BLaER1 treated with 17β-estradiol and CSF1 and Interleukin-3, amounts not matched to agents 10 nM and 100 nM (cell line): ENCODE measurements around the gene ARF1.

ENCODE experiments used
- H3K27ac ChIP-seq, 11 experiments: shearing (Covaris generic); formaldehyde crosslinking; 2 replicates each; pipeline ENCODE4 v1.8.1; 2022
- H3K27me3 ChIP-seq, 11 experiments: shearing (Covaris generic); formaldehyde crosslinking; 2 replicates each; pipeline ENCODE4 v1.8.1; 2022
- H3K36me3 ChIP-seq, 11 experiments: shearing (Covaris generic); formaldehyde crosslinking; 2 replicates each; pipeline ENCODE4 v1.8.1; 2022
- H3K4me1 ChIP-seq, 10 experiments: shearing (Covaris generic); formaldehyde crosslinking; 2 replicates each; pipeline ENCODE4 v1.8.1; 2022
- H3K4me2 ChIP-seq, 11 experiments: shearing (Covaris generic); formaldehyde crosslinking; 2 replicates each; pipeline ENCODE4 v1.8.1; 2022
- H3K4me3 ChIP-seq, 10 experiments: shearing (Covaris generic); formaldehyde crosslinking; 2 replicates each; pipeline ENCODE4 v1.8.1; 2022
- H3K9ac ChIP-seq, 11 experiments: shearing (Covaris generic); formaldehyde crosslinking; 2 replicates each; pipeline ENCODE4 v1.8.1; 2022
- H3K9me3 ChIP-seq, 11 experiments: shearing (Covaris generic); formaldehyde crosslinking; replicated peaks in 1 of 11; 2 replicates each; pipeline ENCODE4 v1.8.1; 2022
- H4K20me1 ChIP-seq, 11 experiments: shearing (Covaris generic); formaldehyde crosslinking; 2 replicates each; pipeline ENCODE4 v1.8.1; 2022
- Cebpa-rat ChIP-seq, 11 experiments: shearing (Covaris generic); IDR thresholded peaks; 2 replicates each; pipeline ENCODE4 v1.8.1; 2022

The ARF1 gene

DNA sequence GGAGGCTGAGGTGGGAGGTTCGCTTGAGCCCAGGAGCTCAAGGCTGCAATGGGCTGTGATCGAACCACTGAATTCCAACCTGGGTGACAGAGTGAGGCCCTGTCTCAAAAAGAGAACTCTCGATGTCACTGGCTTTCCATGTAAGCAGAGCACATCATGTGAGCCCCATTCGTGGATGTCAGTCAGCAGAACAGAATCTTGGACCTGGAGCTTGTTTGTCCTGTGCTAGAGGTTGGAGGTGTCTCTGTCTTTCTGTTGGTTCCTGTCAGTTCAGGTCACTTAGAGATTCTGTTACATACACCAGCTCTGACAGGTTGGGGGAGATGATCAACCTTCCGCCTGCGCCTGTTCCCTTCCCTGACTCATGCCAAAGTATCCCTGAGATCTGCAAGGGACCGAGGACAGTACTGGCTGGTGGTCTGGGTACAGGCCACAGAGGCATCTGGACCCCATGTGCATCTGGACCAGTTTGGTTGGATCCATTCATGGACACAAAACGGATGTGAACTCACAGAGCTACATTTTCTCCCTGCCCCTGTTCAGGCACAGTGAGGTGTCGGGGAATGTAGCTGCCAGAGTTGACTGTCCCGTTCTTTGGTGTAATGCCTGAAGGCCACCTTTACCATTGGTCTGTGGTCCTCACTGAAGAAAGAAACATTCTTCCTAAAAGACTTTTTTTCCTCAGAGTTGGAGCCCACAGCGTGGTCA is 10.0 kb downstream of the ARF1 start:
- no peak overlapping the region for H3K27ac ChIP-seq
- H3K36me3 ChIP-seq: peaks cover 84 to 100% (median 99%) of the 10 kb centered on the region in 11 experiments
- H3K4me1 ChIP-seq: peaks cover 32 to 61% (median 34%) of the 10 kb centered on the region in 10 experiments
- no peaks in the 10 kb centered on the region for H3K27me3 ChIP-seq
- no peak for TF ChIP-seq Cebpa-rat (IDR thresholded peaks at IDR 0.05)
- H3K9me3 ChIP-seq: peaks cover 15 to 57% (median 55%) of the 10 kb centered on the region in 11 experiments
- H3K9ac ChIP-seq: no peak overlapping the region
- H3K4me2 ChIP-seq: no peak overlapping the region; a peak in 1 of 22 replicates
- peak overlapping the region in 3 of 10 experiments; percentile 14 to 41 (median 25); a peak in 5 of 20 replicates for H3K4me3 ChIP-seq
- H4K20me1 ChIP-seq: peaks cover 100% of the 10 kb centered on the region in 11 experiments

DNA sequence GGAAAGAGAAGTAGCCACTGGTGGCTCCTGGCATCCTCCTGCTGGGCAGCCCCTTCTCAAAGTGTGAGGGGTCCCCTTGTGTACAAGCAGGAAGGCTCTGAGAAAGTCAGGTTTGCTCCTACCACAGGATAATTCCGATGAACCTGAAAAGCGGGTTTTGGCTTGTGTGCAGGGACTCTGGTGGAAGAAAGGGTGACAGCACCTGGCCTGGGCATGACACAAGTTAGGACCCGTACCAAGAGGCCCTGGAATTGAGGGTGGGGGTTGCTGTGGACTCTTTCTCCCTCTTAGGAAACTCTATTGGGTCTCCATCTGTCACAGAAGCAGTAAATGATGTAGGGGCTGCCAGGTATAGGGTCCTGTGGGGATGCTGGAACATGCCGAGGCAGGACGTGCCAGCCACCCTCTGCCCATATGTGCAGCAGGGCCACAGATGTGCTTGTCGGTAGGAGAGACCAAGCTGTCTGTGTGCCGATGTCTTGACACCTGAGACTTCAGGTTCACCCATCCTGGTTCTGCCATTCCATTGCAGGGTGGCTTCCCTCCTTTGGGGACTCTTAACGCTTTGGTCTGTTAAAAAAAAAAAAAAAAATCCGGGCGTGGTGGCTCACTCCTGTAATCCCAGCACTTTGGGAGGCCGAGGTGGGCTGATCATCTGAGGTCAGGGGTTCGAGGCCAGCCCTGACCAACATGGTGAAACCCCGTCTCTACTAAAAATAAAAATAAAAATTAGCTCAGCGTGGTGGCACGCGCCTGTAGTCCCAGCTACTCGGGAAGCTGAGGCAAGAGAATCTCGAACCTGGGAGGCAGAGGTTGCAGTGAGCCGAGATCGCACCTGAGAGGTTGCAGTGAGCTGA is 10.8 kb downstream of the ARF1 start:
- no peak overlapping the region for H3K9ac ChIP-seq
- TF ChIP-seq Cebpa-rat (IDR thresholded peaks at IDR 0.05): no peak
- peaks cover 92 to 100% (median 99%) of the 10 kb centered on the region in 11 experiments for H3K36me3 ChIP-seq
- H4K20me1 ChIP-seq: peaks cover 100% of the 10 kb centered on the region in 11 experiments
- H3K9me3 ChIP-seq: peaks cover 15 to 57% (median 55%) of the 10 kb centered on the region in 11 experiments
- no peak overlapping the region for H3K27ac ChIP-seq
- H3K27me3 ChIP-seq: no peaks in the 10 kb centered on the region
- peak overlapping the region in 5 of 10 experiments; percentile 14 to 41 (median 17); a peak in 6 of 20 replicates for H3K4me3 ChIP-seq
- no peak overlapping the region; a peak in 1 of 22 replicates for H3K4me2 ChIP-seq
- H3K4me1 ChIP-seq: peaks cover 24 to 53% (median 26%) of the 10 kb centered on the region in 10 experiments

DNA sequence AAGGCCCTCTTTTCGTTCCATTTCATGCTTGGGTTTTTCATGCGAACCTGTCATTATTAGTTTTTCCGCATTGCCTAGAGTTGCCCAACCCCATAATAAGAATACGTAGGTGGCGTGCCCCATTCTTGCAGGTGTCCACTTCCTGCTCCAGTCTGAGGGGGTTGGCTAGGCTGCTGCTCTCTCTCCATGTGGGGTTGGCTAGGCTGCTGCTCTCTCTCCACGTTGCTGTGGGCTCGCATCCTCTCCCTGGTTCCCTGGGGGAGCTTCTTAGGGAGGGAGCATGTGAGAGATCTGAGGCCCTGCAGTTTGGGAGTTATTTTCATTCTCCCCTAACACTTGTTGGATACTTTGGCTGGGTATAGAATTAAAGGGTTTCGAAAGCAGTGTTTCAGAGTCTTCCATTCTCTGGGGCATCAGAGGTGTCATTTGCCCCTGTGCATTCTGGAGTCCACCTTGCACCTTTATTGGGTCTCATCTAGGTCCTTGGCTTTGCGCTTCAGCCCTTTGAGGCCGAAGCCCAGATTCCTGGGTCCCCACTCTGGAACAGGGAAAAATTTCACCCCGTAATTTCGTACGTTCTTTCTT is 12.0 kb downstream of the ARF1 start:
- Histone ChIP-seq H3K36me3 (peaks cover 98 to 100% (median 100%) of the 10 kb centered on the region in 11 experiments), H3K9ac (no peak overlapping the region), H3K27ac (no peak overlapping the region), H3K4me2 (no peak overlapping the region), H3K4me1 (peaks cover 11 to 41% (median 14%) of the 10 kb centered on the region in 10 experiments), H3K4me3 (peak overlapping the region in 6 of 10 experiments; percentile 3 to 32 (median 18); a peak in 4 of 20 replicates), H3K27me3 (no peaks in the 10 kb centered on the region), H3K9me3 (peaks cover 15 to 57% (median 55%) of the 10 kb centered on the region in 11 experiments), H4K20me1 (peaks cover 100% of the 10 kb centered on the region in 11 experiments)
- TF ChIP-seq Cebpa-rat (IDR thresholded peaks at IDR 0.05): no peak

DNA sequence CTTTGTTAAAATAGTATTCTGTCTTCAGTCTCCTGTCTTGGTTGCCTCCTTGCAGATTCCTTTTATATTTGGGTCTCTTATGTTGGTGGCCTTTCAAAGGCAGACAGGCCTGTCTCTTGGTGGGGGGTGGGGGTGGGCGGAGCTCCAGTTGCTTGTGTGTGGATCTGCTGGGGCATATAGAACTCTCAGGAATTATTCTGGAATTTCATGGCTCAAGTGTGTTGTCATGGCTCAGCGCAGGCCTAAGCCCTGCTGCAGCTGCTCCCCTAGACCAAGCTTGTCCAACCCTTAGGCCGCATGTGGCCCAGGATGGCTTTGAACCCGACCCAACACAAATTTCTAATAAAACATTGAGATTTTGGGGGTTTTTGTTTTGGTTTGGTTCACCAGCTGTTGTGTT is 12.7 kb downstream of the ARF1 start:
- Histone ChIP-seq H3K27me3 (no peaks in the 10 kb centered on the region), H3K4me3 (no peak overlapping the region), H3K9ac (no peak overlapping the region), H3K4me1 (peaks cover 5 to 41% (median 8%) of the 10 kb centered on the region in 10 experiments), H3K36me3 (peaks cover 98 to 100% (median 100%) of the 10 kb centered on the region in 11 experiments), H4K20me1 (peaks cover 100% of the 10 kb centered on the region in 11 experiments), H3K27ac (no peak overlapping the region), H3K9me3 (peaks cover 15 to 55% (median 53%) of the 10 kb centered on the region in 11 experiments), H3K4me2 (peak overlapping the region in 1 of 11 experiments; percentile 5; a peak in 1 of 22 replicates)
- TF ChIP-seq Cebpa-rat (IDR thresholded peaks at IDR 0.05): no peak

DNA sequence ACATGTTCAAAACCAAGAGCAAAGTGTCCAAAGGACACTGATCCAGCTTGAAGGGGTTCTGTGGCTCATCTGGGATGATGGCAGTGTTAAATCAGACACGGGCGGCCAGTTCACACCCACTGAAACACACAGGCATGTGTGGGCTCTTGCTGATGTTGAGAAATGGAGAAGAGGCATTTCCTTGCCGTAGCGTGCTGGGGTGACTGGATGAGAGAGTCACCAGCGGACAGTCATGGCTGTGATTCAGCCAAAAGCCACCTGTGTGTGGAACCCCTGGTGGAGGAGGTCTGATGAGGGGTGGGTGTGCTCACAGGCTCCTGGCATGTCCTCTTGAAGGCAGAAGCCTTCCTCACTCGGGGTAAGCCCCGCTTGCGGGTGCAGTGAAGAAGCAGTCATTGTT is 13.4 kb downstream of the ARF1 start:
- peaks cover 99 to 100% (median 100%) of the 10 kb centered on the region in 11 experiments for H3K36me3 ChIP-seq
- peaks cover 100% of the 10 kb centered on the region in 11 experiments for H4K20me1 ChIP-seq

DNA sequence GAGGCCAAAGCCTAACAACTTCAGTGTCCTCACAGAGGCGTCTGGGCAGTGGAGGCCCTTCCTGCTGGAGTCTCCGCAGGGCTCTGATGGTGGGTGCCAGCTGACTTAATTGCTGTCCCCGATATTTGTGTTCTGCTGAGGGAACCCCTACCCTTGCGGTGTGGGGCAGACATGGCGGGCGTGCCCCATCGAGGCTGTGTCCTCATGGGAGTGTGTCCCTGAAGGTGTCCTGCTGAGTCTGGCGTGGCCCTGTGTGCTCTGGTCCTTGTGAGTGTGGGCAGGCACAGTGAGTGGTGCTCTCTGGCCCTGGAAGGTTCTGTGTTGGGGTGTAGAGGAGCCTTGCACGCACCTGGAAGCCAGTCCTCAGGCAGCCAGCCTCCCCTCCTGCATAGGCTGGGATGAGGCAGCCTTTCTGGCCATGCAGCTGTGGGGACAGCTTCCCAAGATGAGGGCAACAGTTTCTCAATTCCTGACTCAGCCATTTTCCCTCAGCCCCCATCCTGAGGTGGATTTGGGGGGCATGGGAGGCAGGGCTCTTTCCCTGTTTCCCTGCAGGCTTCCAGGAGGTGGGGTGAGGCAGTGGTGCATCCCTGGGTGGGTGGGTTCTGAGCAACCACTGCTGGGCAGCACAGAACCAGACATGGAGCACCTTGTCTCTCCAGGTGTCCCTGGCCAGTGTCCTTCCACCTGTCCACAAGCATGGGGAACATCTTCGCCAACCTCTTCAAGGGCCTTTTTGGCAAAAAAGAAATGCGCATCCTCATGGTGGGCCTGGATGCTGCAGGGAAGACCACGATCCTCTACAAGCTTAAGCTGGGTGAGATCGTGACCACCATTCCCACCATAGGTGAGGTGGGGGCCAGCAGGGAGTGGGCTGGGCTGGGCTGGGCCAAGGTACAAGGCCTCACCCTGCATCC is 14.2 kb downstream of the ARF1 start:
- Histone ChIP-seq H3K27me3 (no peaks in the 10 kb centered on the region), H4K20me1 (peaks cover 100% of the 10 kb centered on the region in 11 experiments), H3K9me3 (peaks cover 15 to 41% (median 38%) of the 10 kb centered on the region in 11 experiments), H3K4me2 (no peak overlapping the region), H3K27ac (no peak overlapping the region), H3K36me3 (peaks cover 93 to 97% (median 96%) of the 10 kb centered on the region in 11 experiments), H3K9ac (peak overlapping the region in 1 of 11 experiments; percentile 5; a peak in 1 of 22 replicates), H3K4me3 (no peak overlapping the region), H3K4me1 (peaks cover 10 to 37% (median 12%) of the 10 kb centered on the region in 10 experiments)
- TF ChIP-seq Cebpa-rat (IDR thresholded peaks at IDR 0.05): no peak

More for the DNA sequence above, 13.4 kb downstream of the ARF1 start:
- H3K27me3 ChIP-seq: no peaks in the 10 kb centered on the region
- no peak for TF ChIP-seq Cebpa-rat (IDR thresholded peaks at IDR 0.05)
- H3K4me1 ChIP-seq: peaks cover 3 to 35% (median 5%) of the 10 kb centered on the region in 10 experiments; a peak in 18 of 20 replicates
- H3K27ac ChIP-seq: no peak overlapping the region
- peak overlapping the region in 2 of 11 experiments; percentile 2 to 5; a peak in 3 of 22 replicates for H3K9ac ChIP-seq
- peak overlapping the region in 1 of 11 experiments; percentile 5; a peak in 1 of 22 replicates for H3K4me2 ChIP-seq
- H3K9me3 ChIP-seq: peaks cover 15 to 48% (median 45%) of the 10 kb centered on the region in 11 experiments
- no peak overlapping the region for H3K4me3 ChIP-seq

DNA sequence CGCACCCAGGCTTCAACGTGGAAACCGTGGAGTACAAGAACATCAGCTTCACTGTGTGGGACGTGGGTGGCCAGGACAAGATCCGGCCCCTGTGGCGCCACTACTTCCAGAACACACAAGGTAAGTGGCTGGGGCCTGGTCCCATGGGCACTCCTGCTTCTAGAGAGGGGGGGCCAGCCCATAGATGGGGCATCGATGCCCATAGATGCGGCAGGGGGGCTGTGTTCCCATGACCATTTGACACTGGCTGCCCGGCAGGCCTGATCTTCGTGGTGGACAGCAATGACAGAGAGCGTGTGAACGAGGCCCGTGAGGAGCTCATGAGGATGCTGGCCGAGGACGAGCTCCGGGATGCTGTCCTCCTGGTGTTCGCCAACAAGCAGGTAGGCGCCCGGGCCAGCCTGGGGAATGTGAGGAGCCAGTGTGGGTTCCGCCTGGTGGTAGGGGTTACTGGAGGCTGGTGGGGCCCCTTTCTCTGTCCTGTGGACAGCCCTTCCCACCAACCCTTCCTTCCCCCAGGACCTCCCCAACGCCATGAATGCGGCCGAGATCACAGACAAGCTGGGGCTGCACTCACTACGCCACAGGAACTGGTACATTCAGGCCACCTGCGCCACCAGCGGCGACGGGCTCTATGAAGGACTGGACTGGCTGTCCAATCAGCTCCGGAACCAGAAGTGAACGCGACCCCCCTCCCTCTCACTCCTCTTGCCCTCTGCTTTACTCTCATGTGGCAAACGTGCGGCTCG is 15.0 kb downstream of the ARF1 start:
- Histone ChIP-seq H4K20me1 (peaks cover 95 to 100% (median 99%) of the 10 kb centered on the region in 11 experiments), H3K9me3 (peaks cover 15 to 33% (median 29%) of the 10 kb centered on the region in 11 experiments), H3K27me3 (no peaks in the 10 kb centered on the region), H3K27ac (no peak overlapping the region), H3K4me2 (no peak overlapping the region), H3K4me1 (peaks cover 14 to 40% (median 18%) of the 10 kb centered on the region in 10 experiments), H3K9ac (no peak overlapping the region), H3K4me3 (no peak overlapping the region), H3K36me3 (peaks cover 85 to 89% (median 87%) of the 10 kb centered on the region in 11 experiments)
- no peak for TF ChIP-seq Cebpa-rat (IDR thresholded peaks at IDR 0.05)
